ENCODE measurements around the gene FLNB. TPM values are rescaled to one million over a fixed set of nuclear protein-coding genes. Genes with fewer than 3 reads are reported as not detected.
A peak's percentile ranks its signal among the peaks of the same experiment; 100 is the strongest.

The FLNB gene
- total RNA-seq, 1 experiment from 2014 or later, result 83.4 TPM

- Histone ChIP-seq H3K27me3 (ENCODE audit: insufficient read depth, low read length) (no peaks in the 10 kb centered on the region), H3K18ac (ENCODE audit: insufficient read length, low read depth, low read length) (no peak overlapping the region), H2BK15ac (ENCODE audit: low read depth, low read length) (no peak overlapping the region), H3K14ac (ENCODE audit: insufficient read depth, low read length) (no peak overlapping the region), H2AK5ac (ENCODE audit: insufficient read length, low read length) (no peak overlapping the region), H3K4ac (ENCODE audit: low read depth, low read length) (no peak overlapping the region), H3K79me1 (ENCODE audit: insufficient read depth, low read depth, low read length, poor library complexity, severe bottlenecking) (no peaks in the 10 kb centered on the region), H3K56ac (ENCODE audit: insufficient read length, low read depth, low read length) (no peak overlapping the region), H3T11ph (ENCODE audit: low read length) (no peak overlapping the region), H3K23ac (ENCODE audit: insufficient read length, low read depth, low read length) (no peak overlapping the region), H2BK20ac (ENCODE audit: low read depth, low read length, poor library complexity, severe bottlenecking) (no peak overlapping the region), H2BK12ac (ENCODE audit: insufficient read length, low read depth, low read length) (no peak overlapping the region), H3K23me2 (ENCODE audit: insufficient read length, low read depth, low read length, poor library complexity, severe bottlenecking) (peaks cover 13% of the 10 kb centered on the region), H3K4me2 (ENCODE audit: insufficient read depth, insufficient read length, low read length) (peak overlapping the region; percentile 83), H2AFZ (ENCODE audit: low read length) (no peak overlapping the region), H2BK120ac (ENCODE audit: low read depth, low read length, poor library complexity, severe bottlenecking) (no peak overlapping the region), H4K20me1 (ENCODE audit: control insufficient read depth, insufficient read depth, insufficient read length) (no peaks in the 10 kb centered on the region), H2BK5ac (ENCODE audit: insufficient read length, low read length) (no peak overlapping the region), H3K79me2 (ENCODE audit: insufficient read depth, low read length) (peaks cover 47% of the 10 kb centered on the region; the same call in 1 of the 2 replicates), H4K8ac (replicated peaks; ENCODE audit: insufficient read length, low read depth, low read length) (no peak overlapping the region), H3K27ac (ENCODE audit: insufficient read length, low read depth, low read length) (no peak overlapping the region), H3K9ac (ENCODE audit: extremely low read depth, insufficient read length, low read length) (peak overlapping the region; percentile 78), H3K9me3 (ENCODE audit: control insufficient read depth, low read depth, low read length) (no peaks in the 10 kb centered on the region), H4K91ac (ENCODE audit: insufficient read length, low read depth, low read length) (no peak overlapping the region), H3K4me1 (ENCODE audit: insufficient read depth, low read length) (peaks cover 13% of the 10 kb centered on the region; the same call in 1 of the 2 replicates), H4K5ac (ENCODE audit: insufficient read length, low read depth, low read length) (no peak overlapping the region)
- Mint-ChIP-seq H3K27ac (peak overlapping the region in 2 of 3 experiments; percentile 24 to 55; a peak in 2 of 7 replicates), H3K9me3 (no peaks in the 10 kb centered on the region; a peak in 2 of 5 replicates), H3K4me3 (peak overlapping the region; percentile 91 to 94), H3K36me3 (ENCODE audit: insufficient read depth in 1 of 3, low read depth in 3 of 3) (peaks cover 0 to 3% (median 0%) of the 10 kb centered on the region in 3 experiments; a peak in 1 of 7 replicates), H3K4me1 (peaks cover 39 to 41% of the 10 kb centered on the region in 2 experiments), H3K27me3 (ENCODE audit: low read depth) (no peaks in the 10 kb centered on the region)
- peak; percentile 64 for DNase-seq
- TF ChIP-seq CTCF (conservative IDR thresholded peaks at IDR 0.05), result no peak
- no CpG with 5 or more reads among the region's 6 CpGs for WGBS (ENCODE audit: extremely low coverage, insufficient read length, low lambda C conversion rate)
Observed at GRCh38 chr3:58009749-58010535, 1.7 kb downstream of the FLNB start.

Measured in H9 (cell line).